HEK293T (cell line): ENCODE data around the gene HNRNPLL.

ENCODE experiments used
- BHLHE40 ChIP-seq: fragments of 450-650 bp; IDR thresholded peaks from 2 replicates; pipeline ENCODE4 v1.6.1; 2016; ENCODE audit warnings: mild to moderate bottlenecking, moderate library complexity, borderline replicate concordance
- CTBP1 ChIP-seq: fragments of 450-650 bp; IDR thresholded peaks from 2 replicates; pipeline ENCODE4 v1.6.1; 2016; ENCODE audit warnings: borderline replicate concordance
- ELF4 ChIP-seq: fragments of 450-650 bp; IDR thresholded peaks from 2 replicates; pipeline ENCODE4 v1.6.1; 2017; ENCODE audit warnings: antibody characterized with exemption
- FOXA1 ChIP-seq: fragments of 450-650 bp; IDR thresholded peaks from 2 replicates; pipeline ENCODE4 v1.6.1; 2016; ENCODE audit warnings: mild to moderate bottlenecking
- FOXK2 ChIP-seq: fragments of 450-650 bp; IDR thresholded peaks from 2 replicates; pipeline ENCODE4 v1.6.1; 2016; ENCODE audit warnings: mild to moderate bottlenecking
- FOXM1 ChIP-seq: fragments of 450-650 bp; IDR thresholded peaks from 2 replicates; pipeline ENCODE4 v1.6.1; 2017; ENCODE audit warnings: mild to moderate bottlenecking, borderline replicate concordance
- HDGF ChIP-seq: fragments of 450-650 bp; IDR thresholded peaks from 2 replicates; pipeline ENCODE4 v1.6.1; 2017; ENCODE audit warnings: antibody characterized with exemption, borderline replicate concordance
- L3MBTL2 ChIP-seq: fragments of 450-650 bp; conservative IDR thresholded peaks from 2 replicates; pipeline ENCODE4 v1.6.1; 2016; ENCODE audit warnings: mild to moderate bottlenecking
- NFRKB ChIP-seq: fragments of 450-650 bp; IDR thresholded peaks from 2 replicates; pipeline ENCODE4 v1.6.1; 2016; ENCODE audit warnings: mild to moderate bottlenecking, moderate library complexity
- SP1 ChIP-seq: fragments of 450-650 bp; IDR thresholded peaks from 2 replicates; pipeline ENCODE4 v1.6.1; 2017
- SUZ12 ChIP-seq: fragments of 450-650 bp; IDR thresholded peaks from 2 replicates; pipeline ENCODE4 v1.6.1; 2016; ENCODE audit warnings: mild to moderate bottlenecking
- TARDBP ChIP-seq: fragments of 450-650 bp; IDR thresholded peaks from 2 replicates; pipeline ENCODE4 v1.6.1; 2016
- ZNF384 ChIP-seq: fragments of 450-650 bp; IDR thresholded peaks from 2 replicates; pipeline ENCODE4 v1.6.1; 2016
- TF ChIP-seq, protein P1 (sequence below): fragments of 450-650 bp; IDR thresholded peaks from 2 replicates; pipeline ENCODE4 v1.6.1; 2016

DNA sequence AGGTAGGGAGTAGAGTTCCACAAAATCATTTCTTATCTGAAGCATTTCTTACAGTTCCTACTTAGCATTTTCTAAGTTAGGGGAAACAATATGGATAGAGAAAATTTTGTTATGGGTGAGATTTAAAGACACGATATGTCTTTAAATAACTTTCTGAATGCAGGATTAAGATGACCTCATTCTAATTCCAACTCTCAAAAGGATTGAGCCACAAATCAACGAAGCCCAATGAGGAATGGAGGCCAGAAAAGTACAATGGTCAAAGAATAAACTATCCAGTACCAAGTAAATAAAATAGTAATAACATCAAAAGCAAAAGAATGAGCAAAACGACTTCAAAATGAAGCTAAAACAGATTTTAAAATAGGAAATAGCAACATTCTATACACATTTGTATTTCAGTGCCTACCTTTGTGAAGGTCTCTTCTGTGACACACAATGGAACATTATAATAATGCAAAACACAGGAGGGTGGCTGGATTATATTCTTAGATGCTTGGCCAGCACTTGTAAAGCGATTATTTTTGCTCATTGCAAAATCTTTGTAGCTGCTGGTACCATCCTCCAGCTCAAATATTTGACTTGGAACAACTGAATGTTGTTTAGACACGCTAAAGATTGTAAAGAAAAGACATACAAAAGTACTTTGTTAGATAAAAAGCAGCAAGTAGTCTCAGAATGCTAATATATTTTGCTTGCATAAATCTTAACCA is 33.8 kb downstream of the HNRNPLL start:
- TF ChIP-seq TARDBP (no peak), SP1 (no peak), ELF4 (no peak), FOXK2 (no peak), L3MBTL2 (no peak), HDGF (no peak), FOXM1 (no peak), BHLHE40 (no peak), NFRKB (no peak), ZNF384 (no peak), FOXA1 (no peak), SUZ12 (no peak), CTBP1 (no peak)
- TF ChIP-seq, protein P1, sequence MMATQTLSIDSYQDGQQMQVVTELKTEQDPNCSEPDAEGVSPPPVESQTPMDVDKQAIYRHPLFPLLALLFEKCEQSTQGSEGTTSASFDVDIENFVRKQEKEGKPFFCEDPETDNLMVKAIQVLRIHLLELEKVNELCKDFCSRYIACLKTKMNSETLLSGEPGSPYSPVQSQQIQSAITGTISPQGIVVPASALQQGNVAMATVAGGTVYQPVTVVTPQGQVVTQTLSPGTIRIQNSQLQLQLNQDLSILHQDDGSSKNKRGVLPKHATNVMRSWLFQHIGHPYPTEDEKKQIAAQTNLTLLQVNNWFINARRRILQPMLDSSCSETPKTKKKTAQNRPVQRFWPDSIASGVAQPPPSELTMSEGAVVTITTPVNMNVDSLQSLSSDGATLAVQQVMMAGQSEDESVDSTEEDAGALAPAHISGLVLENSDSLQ, result no peak
